ENCODE measurements around the gene SCNN1G.

SCNN1G gene

DNA sequence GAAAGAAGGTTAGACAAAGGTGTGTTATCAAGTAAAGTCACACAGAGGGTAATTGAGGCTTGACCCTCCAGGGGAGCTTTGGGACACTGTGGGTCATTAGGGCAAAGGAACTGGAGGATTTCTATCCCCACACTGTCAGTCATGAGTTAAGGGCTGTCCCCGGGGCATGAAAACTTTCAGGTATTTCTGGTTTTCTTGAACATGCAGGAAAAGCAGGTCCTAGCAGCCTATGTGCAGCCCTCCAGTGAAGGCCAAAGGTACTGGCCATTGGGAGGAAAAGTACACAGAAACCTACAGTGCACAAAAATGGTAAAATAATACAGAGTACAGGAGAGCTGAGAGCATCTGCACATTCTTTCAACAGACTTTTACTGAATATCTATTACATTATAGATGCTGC, 75.1 kb downstream of the SCNN1G start:
- ATAC-seq = no peak

GRCh38 chr16:23258919-23259237, 76.3 kb downstream of the SCNN1G start:
- no peak for ATAC-seq
- TF ChIP-seq ISL1 (CRISPR knock-in tag; IDR thresholded peaks at IDR 0.05) = no peak
- no peak for TF ChIP-seq ZC3H10 (CRISPR knock-in tag; IDR thresholded peaks at IDR 0.05)
- no peak for TF ChIP-seq ESRRG (CRISPR knock-in tag; IDR thresholded peaks at IDR 0.05)
- no peak for TF ChIP-seq TSHZ2 (CRISPR knock-in tag; IDR thresholded peaks at IDR 0.05)
- TF ChIP-seq, protein P1, sequence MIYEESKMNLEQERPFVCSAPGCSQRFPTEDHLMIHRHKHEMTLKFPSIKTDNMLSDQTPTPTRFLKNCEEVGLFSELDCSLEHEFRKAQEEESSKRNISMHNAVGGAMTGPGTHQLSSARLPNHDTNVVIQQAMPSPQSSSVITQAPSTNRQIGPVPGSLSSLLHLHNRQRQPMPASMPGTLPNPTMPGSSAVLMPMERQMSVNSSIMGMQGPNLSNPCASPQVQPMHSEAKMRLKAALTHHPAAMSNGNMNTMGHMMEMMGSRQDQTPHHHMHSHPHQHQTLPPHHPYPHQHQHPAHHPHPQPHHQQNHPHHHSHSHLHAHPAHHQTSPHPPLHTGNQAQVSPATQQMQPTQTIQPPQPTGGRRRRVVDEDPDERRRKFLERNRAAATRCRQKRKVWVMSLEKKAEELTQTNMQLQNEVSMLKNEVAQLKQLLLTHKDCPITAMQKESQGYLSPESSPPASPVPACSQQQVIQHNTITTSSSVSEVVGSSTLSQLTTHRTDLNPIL (CRISPR knock-in tag; IDR thresholded peaks at IDR 0.05; ENCODE audit: low read depth) = no peak
- TF ChIP-seq OSR1 (CRISPR knock-in tag; IDR thresholded peaks at IDR 0.05) = no peak
- no peak for TF ChIP-seq GLIS3 (CRISPR knock-in tag; IDR thresholded peaks at IDR 0.05)
- no peak for TF ChIP-seq PPARA (CRISPR knock-in tag; IDR thresholded peaks at IDR 0.05; ENCODE audit: borderline replicate concordance)
- no peak for TF ChIP-seq ARNTL (CRISPR knock-in tag; IDR thresholded peaks at IDR 0.05; ENCODE audit: borderline replicate concordance, low read depth)
- no peak for TF ChIP-seq TOX (CRISPR knock-in tag; IDR thresholded peaks at IDR 0.05; ENCODE audit: borderline replicate concordance)
- TF ChIP-seq ZFP30 (CRISPR knock-in tag; IDR thresholded peaks at IDR 0.05) = no peak

More for the DNA sequence above, 75.1 kb downstream of the SCNN1G start:
- no peak for TF ChIP-seq CSRNP3 (CRISPR knock-in tag; IDR thresholded peaks at IDR 0.05)
- no peak for TF ChIP-seq ZFP30 (CRISPR knock-in tag; IDR thresholded peaks at IDR 0.05)
- no peak for TF ChIP-seq TOX (CRISPR knock-in tag; IDR thresholded peaks at IDR 0.05; ENCODE audit: borderline replicate concordance)
- no peak for TF ChIP-seq CSDC2 (CRISPR knock-in tag; IDR thresholded peaks at IDR 0.05)
- TF ChIP-seq TCF4 (CRISPR knock-in tag; IDR thresholded peaks at IDR 0.05; ENCODE audit: borderline replicate concordance) = no peak
- TF ChIP-seq ISL1 (CRISPR knock-in tag; IDR thresholded peaks at IDR 0.05) = no peak
